HepG2 (cell line): ENCODE results near the gene CMTM8.

Experiments
- ARID4A ChIP-seq: sonication (generic); formaldehyde crosslinking; IDR thresholded peaks from 2 replicates; pipeline ENCODE4 v1.5.0; 2020; ENCODE audit warnings: mild to moderate bottlenecking, missing genetic modification reagents, borderline replicate concordance
- PLSCR1 ChIP-seq: sonication (generic); formaldehyde crosslinking; IDR thresholded peaks from 2 replicates; pipeline ENCODE4 v1.5.0; 2020; ENCODE audit warnings: missing genetic modification reagents, mild to moderate bottlenecking, borderline replicate concordance
- REST ChIP-seq, 2 experiments: IDR thresholded peaks; 2 replicates each; pipeline ENCODE4 v1.6.1; 2011 to 2012; ENCODE audit warnings: low read length in 2 of 2, borderline replicate concordance in 1 of 2, low read depth in 1 of 2, mild to moderate bottlenecking in 1 of 2, moderate library complexity in 1 of 2
- TOPORS ChIP-seq: sonication (generic); formaldehyde crosslinking; IDR thresholded peaks from 2 replicates; pipeline ENCODE4 v1.8.0; 2023; ENCODE audit warnings: mild to moderate bottlenecking, missing genetic modification reagents

- TF ChIP-seq ARID4A (CRISPR knock-in tag) (no peak), REST (IDR thresholded peaks at IDR 0.05; ENCODE audit: borderline replicate concordance in 1 of 2, low read depth in 1 of 2, low read length in 2 of 2) (no peak), PLSCR1 (CRISPR knock-in tag) (no peak), TOPORS (CRISPR knock-in tag) (no peak)
These were observed 143.4 kb downstream of the CMTM8 start for GRCh38 chr3:32381922-32382321.
